Ovary (tissue), 9 donors: ENCODE results near the gene PARVA. TPM values are rescaled to one million over a fixed set of nuclear protein-coding genes. Genes with fewer than 3 reads are reported as not detected.

ENCODE experiments used
- DNase-seq, 5 donors: peaks; one replicate each; pipeline ENCODE4 v3.0.0-alpha.2; 2019 to 2020
- H3K27ac ChIP-seq, 2 donors: fragments of 200-600 bp; one replicate each; pipeline versions ENCODE4 v1.5.1 to v1.8.0; 2019 to 2022
- H3K27me3 ChIP-seq: fragments of 200-600 bp; one replicate; pipeline ENCODE4 v1.8.0; 2022
- H3K36me3 ChIP-seq: fragments of 200-600 bp; sonication (generic); one replicate; pipeline ENCODE4 v1.5.1; 2019
- H3K4me1 ChIP-seq: one replicate; pipeline ENCODE4 v1.8.1; 2013; ENCODE audit warnings: mild to moderate bottlenecking, moderate library complexity; ENCODE audit not compliant: insufficient read depth
- H3K4me3 ChIP-seq: fragments of 200-600 bp; sonication (generic); one replicate; pipeline ENCODE4 v1.5.1; 2017
- H3K9me3 ChIP-seq, 2 donors: fragments of 200-600 bp in 1 of 2; sonication (generic) in 1 of 2; one replicate each; pipeline versions ENCODE4 v1.5.1 to v1.8.1; 2013 to 2019; ENCODE audit warnings: mild to moderate bottlenecking in 1 of 2, moderate library complexity in 1 of 2
- CTCF ChIP-seq, 3 donors: fragments of 450-650 bp in 2 of 3; fragments of 200-600 bp in 1 of 3; IDR thresholded peaks; one replicate each; pipeline versions ENCODE4 v1.5.1 to v1.8.0; 2016 to 2022; ENCODE audit warnings: antibody characterized with exemption in 3 of 3, mild to moderate bottlenecking in 1 of 3
- EP300 ChIP-seq: sonication (generic); formaldehyde crosslinking; IDR thresholded peaks from one replicate; pipeline ENCODE4 v1.6.1; 2017; ENCODE audit warnings: antibody characterized with exemption
- POLR2A ChIP-seq: fragments of 450-650 bp; IDR thresholded peaks from one replicate; pipeline ENCODE4 v1.6.1; 2017; ENCODE audit warnings: antibody characterized with exemption, mild to moderate bottlenecking, moderate library complexity
- WGBS, 3 donors: extraction: QIAGEN DNeasy Blood & Tissue Kit in 1 of 3; methylation state at CpG; one replicate each; pipeline versions ENCODE4 v1.1.5 to v1.1.7; 2013 to 2017; 5-methylcytosine and 5-hydroxymethylcytosine counted together
- intact Hi-C, 4 donors: fragments of 100-400 bp; cut with DNase I; formaldehyde crosslinking; loops; one replicate each; pipeline versions ENCODE4 v1.11.0 to v1.15.1; 2022 to 2023
- polyA plus RNA-seq, 2 donors: library from polyadenylated mRNA; stranded (reverse); fragments of 200-250 nt in 1 of 2; fragments of 350-450 nt in 1 of 2; fragmentation: Illumina TruSeq in 1 of 2; extraction: RNeasy Lipid Tissue Mini Kit (QIAGEN cat#74804) in 1 of 2; gene quantifications; one replicate each; pipeline ENCODE4 v1.2.3, GENCODE V29; 2013 to 2014
- total RNA-seq, 7 donors: library from RNA; depleted of rRNA in 2 of 7; stranded (reverse); fragments of >200 nt in 2 of 7; fragmentation: NEBNext Ultra II Directional in 3 of 7; extraction: Animal tissue kit (Norgen Biotek cat#: 25700) in 3 of 7; gene quantifications; one replicate each; pipeline versions ENCODE4 v1.1.0 to v1.2.4, GENCODE V29; 2016 to 2023
- donor health status: DM: no; HTN: no; CAD: no; lungs with moderate emphysema.
- donor health status: DM: no; HTN: no; CAD: no.
- donor health status: Bipolar disorder and iron deficiency.
- donor health status: DM: yes; HTN: yes; CAD: no.
- donor health status: DM: no; HTN: no; CAD: no.
- donor health status: DM: yes; HTN: yes; CAD: no.

The PARVA gene
- total and polyA plus RNA-seq, 9 donors = 28.4 to 126 (median 89.8) TPM

- no peak for DNase-seq
- H3K36me3 ChIP-seq = no peaks in the 10 kb centered on the region
- H3K27ac ChIP-seq = no peak overlapping the region
- intact Hi-C loops = no loop called here
- TF ChIP-seq POLR2A (no peak), CTCF (IDR thresholded peaks at IDR 0.05) (no peak), EP300 (no peak)
- H3K4me1 ChIP-seq = peaks cover 4% of the 10 kb centered on the region
- no peaks in the 10 kb centered on the region for H3K9me3 ChIP-seq
- no peak overlapping the region for H3K4me3 ChIP-seq
- H3K27me3 ChIP-seq = no peaks in the 10 kb centered on the region
- 94 to 98% (median 96%) methylated on average over 14 of the region's 14 CpGs for WGBS, 3 donors
Observed at GRCh38 chr11:12532580-12532979, 155.2 kb downstream of the PARVA start.

- H3K36me3 ChIP-seq = no peaks in the 10 kb centered on the region
- no peak overlapping the region for H3K4me3 ChIP-seq
- 89% methylated on average over 2 of the region's 2 CpGs for WGBS, 3 donors
- H3K27ac ChIP-seq = no peak overlapping the region
- no peaks in the 10 kb centered on the region for H3K27me3 ChIP-seq
- intact Hi-C loops = no loop called here
- no peaks in the 10 kb centered on the region for H3K9me3 ChIP-seq
- DNase-seq = no peak
- peaks cover 5% of the 10 kb centered on the region for H3K4me1 ChIP-seq
- TF ChIP-seq POLR2A (no peak), CTCF (IDR thresholded peaks at IDR 0.05) (no peak), EP300 (no peak)
Observed at GRCh38 chr11:12534549-12534948, 157.2 kb downstream of the PARVA start.

- Histone ChIP-seq H3K4me1 (peaks cover 8% of the 10 kb centered on the region), H3K27ac (no peak overlapping the region), H3K9me3 (no peaks in the 10 kb centered on the region), H3K27me3 (no peaks in the 10 kb centered on the region), H3K4me3 (no peak overlapping the region), H3K36me3 (no peaks in the 10 kb centered on the region)
- WGBS, 3 donors = 92 to 95% (median 94%) methylated on average over 3 of the region's 3 CpGs
- no peak for TF ChIP-seq POLR2A
- TF ChIP-seq CTCF (IDR thresholded peaks at IDR 0.05) = no peak
- TF ChIP-seq EP300 = no peak
- no peak for DNase-seq
- intact Hi-C loops = no loop called here
Observed at GRCh38 chr11:12535321-12535720, 157.9 kb downstream of the PARVA start.

GRCh38 chr11:12536566-12536965, 159.2 kb downstream of the PARVA start:
- no peaks in the 10 kb centered on the region for H3K9me3 ChIP-seq
- intact Hi-C loops = no loop called here
- no peak overlapping the region for H3K4me3 ChIP-seq
- 80 to 90% (median 84%) methylated on average over 6 of the region's 6 CpGs for WGBS, 3 donors
- DNase-seq = no peak
- no peaks in the 10 kb centered on the region for H3K27me3 ChIP-seq
- H3K27ac ChIP-seq = no peak overlapping the region
- no peaks in the 10 kb centered on the region for H3K36me3 ChIP-seq
- no peak for TF ChIP-seq CTCF (IDR thresholded peaks at IDR 0.05)
- no peak for TF ChIP-seq EP300
- no peak for TF ChIP-seq POLR2A
- H3K4me1 ChIP-seq = peaks cover 15% of the 10 kb centered on the region
